SK-N-MC (cell line): Measurements from ENCODE around the gene KHDRBS1.

Experiments
- EZH2 ChIP-seq: fragments of 200-600 bp; sonication (generic); IDR thresholded peaks from one replicate; pipeline ENCODE4 v1.6.1; 2017; ENCODE audit warnings: antibody characterized with exemption
- FOXP2 ChIP-seq: optimal IDR thresholded peaks from 2 replicates; pipeline ENCODE3; 2011; ENCODE audit warnings: mild to moderate bottlenecking, moderate library complexity; ENCODE audit not compliant: insufficient read depth; ENCODE audit errors: extremely low read length, control extremely low read depth
- POLR2AphosphoS5 ChIP-seq: IDR thresholded peaks from 2 replicates; pipeline ENCODE4 v1.6.1; 2012; ENCODE audit warnings: mild to moderate bottlenecking, low read depth, low read length, borderline replicate concordance

DNA sequence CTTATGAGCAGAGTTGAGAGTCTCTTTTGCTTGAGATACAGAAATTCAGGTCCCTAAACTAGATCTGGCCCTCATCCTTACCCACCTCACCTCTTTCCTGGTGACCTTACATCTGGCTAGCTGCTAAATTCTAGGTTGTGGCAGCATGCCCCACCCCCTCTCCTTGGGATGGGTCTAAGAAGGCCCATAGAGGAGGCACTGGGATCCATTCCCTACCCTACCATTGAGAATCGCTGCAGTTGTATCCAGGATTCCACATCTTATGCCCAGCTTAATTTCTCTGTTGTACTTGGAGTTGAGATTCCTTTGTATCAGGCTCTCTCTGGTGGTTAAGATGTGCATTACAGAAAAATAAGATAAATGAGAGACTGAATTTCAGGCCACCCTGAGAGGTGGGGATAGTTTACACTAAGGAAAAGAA, 49.6 kb downstream of the KHDRBS1 start:
- TF ChIP-seq EZH2 (no peak), POLR2AphosphoS5 (no peak; the same call in 1 of the 2 replicates), FOXP2 (no peak)
